ENCODE measurements around the gene RAB31. TPM values are rescaled to one million over a fixed set of nuclear protein-coding genes. Genes with fewer than 3 reads are reported as not detected.
A peak's percentile ranks its signal among the peaks of the same experiment; 100 is the strongest.

Gene RAB31
- total RNA-seq, 4 donors from 2014 or later: 94.0 to 145 (median 107) TPM

- WGBS: 65% methylated on average over 6 of the region's 6 CpGs
- no peaks in the 10 kb centered on the region for H3K27me3 ChIP-seq
Measured at GRCh38 chr18:9809697-9810096, 101.6 kb downstream of the RAB31 start.

GRCh38 chr18:9810299-9810698, 102.2 kb downstream of the RAB31 start:
- Histone ChIP-seq H3K4me3 (no peak overlapping the region), H3K9me3 (no peaks in the 10 kb centered on the region), H3K4me1 (peaks cover 29 to 62% (median 47%) of the 10 kb centered on the region in 4 donors), H3K36me3 (no peaks in the 10 kb centered on the region), H3K27ac (replicated peaks in 1 of 4) (peak overlapping the region; percentile 22 to 81 (median 72)), H3K27me3 (no peaks in the 10 kb centered on the region)
- TF ChIP-seq POLR2A (IDR thresholded peaks at IDR 0.05; ENCODE audit: low read depth) (no peak), EP300 (IDR thresholded peaks at IDR 0.05) (no peak), POLR2AphosphoS5 (IDR thresholded peaks at IDR 0.05) (no peak), CTCF (IDR thresholded peaks at IDR 0.05) (no peak)
- no peak for DNase-seq (ENCODE audit: extremely low spot score)
- 86% methylated on average over 4 of the region's 4 CpGs for WGBS
- intact Hi-C loops (cut with DNase I): no loop called here

More at GRCh38 chr18:9809697-9810096, 101.6 kb downstream of the RAB31 start:
- DNase-seq (ENCODE audit: extremely low spot score): no peak
- H3K27ac ChIP-seq (replicated peaks in 1 of 4): peak overlapping the region; percentile 70 to 81 (median 76)
- H3K9me3 ChIP-seq: no peaks in the 10 kb centered on the region
- intact Hi-C loops (cut with DNase I): no loop called here
- peaks cover 26 to 60% (median 49%) of the 10 kb centered on the region in 4 donors for H3K4me1 ChIP-seq
- TF ChIP-seq CTCF (IDR thresholded peaks at IDR 0.05): no peak
- TF ChIP-seq EP300 (IDR thresholded peaks at IDR 0.05): no peak
- TF ChIP-seq POLR2A (IDR thresholded peaks at IDR 0.05; ENCODE audit: low read depth): no peak
- TF ChIP-seq POLR2AphosphoS5 (IDR thresholded peaks at IDR 0.05): no peak
- no peak overlapping the region for H3K4me3 ChIP-seq
- no peaks in the 10 kb centered on the region for H3K36me3 ChIP-seq

- Histone ChIP-seq H3K27me3 (no peaks in the 10 kb centered on the region), H3K36me3 (peaks cover 0 to 2% (median 0%) of the 10 kb centered on the region in 4 donors), H3K4me1 (peaks cover 29 to 62% (median 47%) of the 10 kb centered on the region in 4 donors), H3K4me3 (no peak overlapping the region), H3K27ac (replicated peaks in 1 of 4) (peak overlapping the region in 3 of 4 donors; percentile 70 to 81 (median 74)), H3K9me3 (no peaks in the 10 kb centered on the region)
- no peak for TF ChIP-seq POLR2A (IDR thresholded peaks at IDR 0.05; ENCODE audit: low read depth)
- TF ChIP-seq CTCF (IDR thresholded peaks at IDR 0.05): no peak
- TF ChIP-seq EP300 (IDR thresholded peaks at IDR 0.05): no peak
- 84% methylated on average over 14 of the region's 14 CpGs for WGBS
- intact Hi-C loops (cut with DNase I): no loop called here
- DNase-seq (ENCODE audit: extremely low spot score): no peak
Measured at GRCh38 chr18:9810994-9811705, 103.0 kb downstream of the RAB31 start.

- peaks cover 0 to 7% (median 0%) of the 10 kb centered on the region in 4 donors for H3K36me3 ChIP-seq
- DNase-seq (ENCODE audit: extremely low spot score): no peak
- intact Hi-C loops (cut with DNase I): no loop called here
- WGBS: 50% methylated on average over 5 of the region's 5 CpGs
- peaks cover 31 to 60% (median 45%) of the 10 kb centered on the region in 4 donors for H3K4me1 ChIP-seq
- no peak overlapping the region for H3K4me3 ChIP-seq
- TF ChIP-seq POLR2A (IDR thresholded peaks at IDR 0.05; ENCODE audit: low read depth): no peak
- TF ChIP-seq CTCF (IDR thresholded peaks at IDR 0.05): no peak
- no peak for TF ChIP-seq POLR2AphosphoS5 (IDR thresholded peaks at IDR 0.05)
- no peak for TF ChIP-seq EP300 (IDR thresholded peaks at IDR 0.05)
- H3K27ac ChIP-seq (replicated peaks in 1 of 4): no peak overlapping the region
- no peaks in the 10 kb centered on the region for H3K27me3 ChIP-seq
- no peaks in the 10 kb centered on the region for H3K9me3 ChIP-seq
Measured at GRCh38 chr18:9811978-9812377, 103.9 kb downstream of the RAB31 start.

Measured in esophagus muscularis mucosa (tissue), 4 donors.